ENCODE measurements around the gene KLK5.

Gene KLK5

DNA sequence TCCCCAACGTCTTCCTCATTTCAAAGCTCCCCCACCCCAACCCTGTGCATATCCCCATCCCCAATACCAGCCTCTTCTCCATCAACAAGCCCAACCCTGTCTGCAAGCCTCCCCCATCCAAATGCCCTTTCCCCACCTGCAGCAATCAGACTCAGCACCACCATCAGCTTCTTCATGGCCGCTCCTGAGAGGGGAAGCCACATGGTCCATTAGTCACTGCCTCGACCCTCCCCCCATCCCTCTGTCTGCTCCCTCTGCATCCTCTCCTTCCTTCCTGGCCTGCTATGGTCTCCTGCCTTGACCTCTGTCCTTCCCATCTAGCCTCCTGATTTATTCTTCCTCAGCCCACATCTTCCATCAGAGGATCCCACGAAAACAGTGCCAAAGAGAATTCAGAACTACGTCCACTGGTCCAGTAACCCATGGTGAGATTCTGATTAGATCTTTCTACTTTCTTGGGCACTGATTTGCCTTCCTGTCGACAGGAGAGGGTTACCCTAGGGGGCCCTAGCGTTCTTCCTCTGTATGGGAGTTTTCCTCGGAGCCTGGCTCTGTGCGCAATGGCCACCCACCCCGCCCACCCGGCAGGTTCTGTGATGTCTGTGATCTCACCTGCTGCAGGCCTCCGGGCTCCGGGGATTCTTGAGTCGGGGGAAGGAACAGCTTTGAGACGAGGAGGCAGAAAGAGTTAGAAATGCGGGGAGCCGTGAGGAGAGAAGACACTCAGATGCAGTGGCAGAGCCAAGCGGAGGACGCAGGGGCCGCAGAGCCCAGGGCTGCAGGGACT lies 15.3 kb upstream of the KLK5 start:
- peaks cover 7% of the 10 kb centered on the region for H3K9me3 ChIP-seq (replicated peaks; ENCODE audit: low read length)
- H3K27me3 ChIP-seq (ENCODE audit: control insufficient read depth, insufficient read depth, low read length) = no peaks in the 10 kb centered on the region
- no peaks in the 10 kb centered on the region for H3K4me1 ChIP-seq (ENCODE audit: control insufficient read depth, insufficient read depth, low read length)
- H3K4me3 ChIP-seq (ENCODE audit: low read length) = no peak overlapping the region
- no peak overlapping the region for H3K4me2 ChIP-seq (ENCODE audit: low read length)
- no peak overlapping the region for H3K9ac ChIP-seq (ENCODE audit: low read depth, low read length)
- no peaks in the 10 kb centered on the region for H3K36me3 ChIP-seq (ENCODE audit: insufficient read depth, low read length)

DNA sequence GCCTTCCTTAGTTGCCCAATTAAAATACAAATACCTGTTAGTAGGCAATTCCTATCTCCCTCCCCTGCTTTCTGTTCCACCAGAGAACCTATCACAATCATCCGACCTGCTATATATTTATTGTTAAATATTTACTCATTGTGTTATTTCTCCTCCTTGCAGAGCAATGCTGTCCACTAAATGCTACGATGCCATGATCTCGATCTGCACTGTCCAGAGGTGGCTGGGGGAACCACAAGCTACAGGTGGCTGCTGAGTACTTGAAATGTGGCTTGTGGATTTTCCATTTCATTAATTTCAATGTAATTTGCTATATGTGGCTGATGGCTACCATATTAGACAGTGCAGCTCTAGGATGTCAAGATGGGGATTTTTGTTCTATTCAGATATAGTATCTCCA lies 11.4 kb upstream of the KLK5 start:
- H3K36me3 ChIP-seq (ENCODE audit: insufficient read depth, low read length) = no peaks in the 10 kb centered on the region
- H3K4me2 ChIP-seq (ENCODE audit: low read length) = no peak overlapping the region
- no peak overlapping the region for H3K4me3 ChIP-seq (ENCODE audit: low read length)
- peaks cover 7% of the 10 kb centered on the region for H3K9me3 ChIP-seq (replicated peaks; ENCODE audit: low read length)
- H3K9ac ChIP-seq (ENCODE audit: low read depth, low read length) = no peak overlapping the region
- no peaks in the 10 kb centered on the region for H3K27me3 ChIP-seq (ENCODE audit: control insufficient read depth, insufficient read depth, low read length)
- H3K4me1 ChIP-seq (ENCODE audit: control insufficient read depth, insufficient read depth, low read length) = no peaks in the 10 kb centered on the region

DNA sequence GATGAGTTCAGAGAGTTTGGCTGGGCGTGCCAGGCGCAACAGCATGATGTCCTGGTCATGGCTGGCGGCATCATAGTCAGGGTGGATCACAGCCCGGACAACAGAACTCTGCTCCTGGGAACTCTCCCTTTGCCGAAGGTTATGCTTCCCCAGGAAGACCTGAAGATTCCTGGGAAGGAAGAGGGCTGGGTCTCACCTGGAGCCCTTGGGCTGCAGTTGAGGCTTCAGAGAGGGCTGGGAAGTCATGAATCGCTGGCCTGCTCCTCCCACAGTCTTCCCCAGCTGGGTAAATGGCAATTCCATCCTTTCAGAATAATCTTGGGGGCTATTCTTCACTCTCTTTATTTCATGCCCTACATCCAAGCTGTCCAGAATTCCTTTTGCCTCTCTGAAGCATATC lies 10.5 kb upstream of the KLK5 start:
- Histone ChIP-seq H3K9me3 (replicated peaks; ENCODE audit: low read length) (peaks cover 7% of the 10 kb centered on the region), H3K27me3 (ENCODE audit: control insufficient read depth, insufficient read depth, low read length) (no peaks in the 10 kb centered on the region), H3K9ac (ENCODE audit: low read depth, low read length) (no peak overlapping the region), H3K4me2 (ENCODE audit: low read length) (no peak overlapping the region), H3K4me1 (ENCODE audit: control insufficient read depth, insufficient read depth, low read length) (no peaks in the 10 kb centered on the region), H3K4me3 (ENCODE audit: low read length) (no peak overlapping the region), H3K36me3 (ENCODE audit: insufficient read depth, low read length) (no peaks in the 10 kb centered on the region)

DNA sequence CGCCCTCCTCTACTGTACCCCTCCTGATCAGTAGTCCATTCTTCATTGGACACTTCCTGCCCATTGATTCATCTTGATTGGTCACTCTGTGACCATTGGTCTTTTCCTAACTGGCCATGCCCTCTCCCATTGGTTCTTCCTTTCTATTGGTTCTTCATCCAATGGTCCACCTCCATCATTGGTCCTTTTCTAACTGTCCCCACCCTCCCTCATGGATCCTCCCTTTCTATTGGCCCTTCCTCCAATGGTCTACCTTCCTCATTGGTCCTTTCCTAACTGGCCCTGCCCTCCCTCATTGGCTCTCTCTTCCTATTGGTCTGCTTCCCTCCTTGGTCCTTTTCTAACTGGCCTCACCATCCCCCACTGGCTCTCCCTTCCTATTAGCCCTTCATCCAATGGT lies 9.4 kb upstream of the KLK5 start:
- H3K4me3 ChIP-seq (ENCODE audit: low read length) = no peak overlapping the region
- no peaks in the 10 kb centered on the region for H3K4me1 ChIP-seq (ENCODE audit: control insufficient read depth, insufficient read depth, low read length)
- H3K4me2 ChIP-seq (ENCODE audit: low read length) = no peak overlapping the region
- H3K9ac ChIP-seq (ENCODE audit: low read depth, low read length) = no peak overlapping the region
- H3K36me3 ChIP-seq (ENCODE audit: insufficient read depth, low read length) = no peaks in the 10 kb centered on the region
- no peaks in the 10 kb centered on the region for H3K27me3 ChIP-seq (ENCODE audit: control insufficient read depth, insufficient read depth, low read length)
- peaks cover 7% of the 10 kb centered on the region for H3K9me3 ChIP-seq (replicated peaks; ENCODE audit: low read length)

DNA sequence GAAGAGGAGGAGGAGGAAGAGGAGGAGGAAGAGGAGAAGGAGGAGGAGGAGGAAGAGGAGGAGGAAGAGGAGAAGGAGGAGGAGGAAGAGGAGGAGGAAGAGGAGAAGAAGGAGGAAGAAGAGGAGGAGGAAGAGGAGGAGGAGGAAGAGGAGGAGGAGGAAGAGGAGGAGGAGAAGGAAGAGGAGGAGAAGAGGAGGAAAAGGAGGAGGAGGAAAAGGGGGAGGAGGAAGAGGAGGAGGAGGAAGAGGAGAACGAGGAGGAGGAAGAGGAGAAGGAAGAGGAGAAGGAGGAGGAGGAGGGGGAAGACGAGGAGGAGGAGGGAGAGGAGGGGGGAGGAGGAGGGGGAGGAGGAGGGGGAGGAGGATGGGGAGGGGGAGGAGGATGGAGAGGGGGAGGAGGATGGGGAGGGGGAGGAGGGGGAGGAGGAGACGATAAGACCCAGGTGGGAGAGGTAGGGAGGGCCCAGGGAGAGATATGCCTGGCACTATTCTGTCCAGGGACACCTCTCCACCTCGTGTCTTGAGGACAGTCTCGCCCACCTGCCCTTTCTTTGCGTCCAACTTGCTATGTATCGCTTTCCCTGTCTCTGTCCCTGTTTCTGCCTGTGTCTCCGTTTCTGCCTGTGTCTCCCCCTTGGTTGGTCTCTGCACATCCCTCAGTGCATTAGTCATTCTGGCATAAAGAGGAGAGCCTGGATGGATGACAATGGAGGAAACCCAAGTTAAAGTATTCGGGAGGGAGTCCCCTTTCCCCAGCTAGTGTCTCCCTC lies 7.1 kb upstream of the KLK5 start:
- Histone ChIP-seq H3K9ac (ENCODE audit: low read depth, low read length) (no peak overlapping the region), H3K4me1 (ENCODE audit: control insufficient read depth, insufficient read depth, low read length) (no peaks in the 10 kb centered on the region), H3K27me3 (ENCODE audit: control insufficient read depth, insufficient read depth, low read length) (no peaks in the 10 kb centered on the region), H3K4me2 (ENCODE audit: low read length) (no peak overlapping the region), H3K4me3 (ENCODE audit: low read length) (no peak overlapping the region), H3K9me3 (replicated peaks; ENCODE audit: low read length) (no peaks in the 10 kb centered on the region), H3K36me3 (ENCODE audit: insufficient read depth, low read length) (no peaks in the 10 kb centered on the region)

- no peaks in the 10 kb centered on the region for H3K9me3 ChIP-seq (replicated peaks; ENCODE audit: low read length)
- H3K4me1 ChIP-seq (ENCODE audit: control insufficient read depth, insufficient read depth, low read length) = no peaks in the 10 kb centered on the region
- no peaks in the 10 kb centered on the region for H3K27me3 ChIP-seq (ENCODE audit: control insufficient read depth, insufficient read depth, low read length)
- no peak overlapping the region for H3K4me2 ChIP-seq (ENCODE audit: low read length)
- H3K4me3 ChIP-seq (ENCODE audit: low read length) = no peak overlapping the region
- H3K9ac ChIP-seq (ENCODE audit: low read depth, low read length) = no peak overlapping the region
- no peaks in the 10 kb centered on the region for H3K36me3 ChIP-seq (ENCODE audit: insufficient read depth, low read length)
Measured at GRCh38 chr19:50957587-50957986, 4.7 kb upstream of the KLK5 start.

- H3K9me3 ChIP-seq (replicated peaks; ENCODE audit: low read length) = peaks cover 5% of the 10 kb centered on the region
- H3K9ac ChIP-seq (ENCODE audit: low read depth, low read length) = no peak overlapping the region
- H3K36me3 ChIP-seq (ENCODE audit: insufficient read depth, low read length) = no peaks in the 10 kb centered on the region
- no peaks in the 10 kb centered on the region for H3K27me3 ChIP-seq (ENCODE audit: control insufficient read depth, insufficient read depth, low read length)
- H3K4me2 ChIP-seq (ENCODE audit: low read length) = no peak overlapping the region
- no peaks in the 10 kb centered on the region for H3K4me1 ChIP-seq (ENCODE audit: control insufficient read depth, insufficient read depth, low read length)
- no peak overlapping the region for H3K4me3 ChIP-seq (ENCODE audit: low read length)
Measured at GRCh38 chr19:50949861-50950260, 3.0 kb downstream of the KLK5 start.

GRCh38 chr19:50947123-50947522 lies 5.7 kb downstream of the KLK5 start:
- H3K27me3 ChIP-seq (ENCODE audit: control insufficient read depth, insufficient read depth, low read length) = no peaks in the 10 kb centered on the region
- no peak overlapping the region for H3K4me3 ChIP-seq (ENCODE audit: low read length)

GRCh38 chr19:50944795-50945194 lies 8.0 kb downstream of the KLK5 start:
- Histone ChIP-seq H3K4me3 (ENCODE audit: low read length) (no peak overlapping the region), H3K9me3 (replicated peaks; ENCODE audit: low read length) (peaks cover 4% of the 10 kb centered on the region), H3K27me3 (ENCODE audit: control insufficient read depth, insufficient read depth, low read length) (no peaks in the 10 kb centered on the region), H3K9ac (ENCODE audit: low read depth, low read length) (no peak overlapping the region), H3K36me3 (ENCODE audit: insufficient read depth, low read length) (no peaks in the 10 kb centered on the region), H3K4me2 (ENCODE audit: low read length) (no peak overlapping the region), H3K4me1 (ENCODE audit: control insufficient read depth, insufficient read depth, low read length) (no peaks in the 10 kb centered on the region)

More at GRCh38 chr19:50947123-50947522, 5.7 kb downstream of the KLK5 start:
- peaks cover 9% of the 10 kb centered on the region for H3K9me3 ChIP-seq (replicated peaks; ENCODE audit: low read length)
- no peaks in the 10 kb centered on the region for H3K4me1 ChIP-seq (ENCODE audit: control insufficient read depth, insufficient read depth, low read length)
- no peak overlapping the region for H3K9ac ChIP-seq (ENCODE audit: low read depth, low read length)
- H3K4me2 ChIP-seq (ENCODE audit: low read length) = no peak overlapping the region
- H3K36me3 ChIP-seq (ENCODE audit: insufficient read depth, low read length) = no peaks in the 10 kb centered on the region

- no peaks in the 10 kb centered on the region for H3K4me1 ChIP-seq (ENCODE audit: control insufficient read depth, insufficient read depth, low read length)
- peaks cover 9% of the 10 kb centered on the region for H3K9me3 ChIP-seq (replicated peaks; ENCODE audit: low read length)
- no peak overlapping the region for H3K4me2 ChIP-seq (ENCODE audit: low read length)
- H3K9ac ChIP-seq (ENCODE audit: low read depth, low read length) = no peak overlapping the region
- H3K4me3 ChIP-seq (ENCODE audit: low read length) = no peak overlapping the region
- no peaks in the 10 kb centered on the region for H3K27me3 ChIP-seq (ENCODE audit: control insufficient read depth, insufficient read depth, low read length)
- no peaks in the 10 kb centered on the region for H3K36me3 ChIP-seq (ENCODE audit: insufficient read depth, low read length)
Measured at GRCh38 chr19:50943074-50943828, 9.6 kb downstream of the KLK5 start.

- Histone ChIP-seq H3K9me3 (replicated peaks; ENCODE audit: low read length) (peaks cover 9% of the 10 kb centered on the region), H3K36me3 (ENCODE audit: insufficient read depth, low read length) (no peaks in the 10 kb centered on the region), H3K27me3 (ENCODE audit: control insufficient read depth, insufficient read depth, low read length) (no peaks in the 10 kb centered on the region), H3K4me2 (ENCODE audit: low read length) (no peak overlapping the region), H3K9ac (ENCODE audit: low read depth, low read length) (no peak overlapping the region), H3K4me1 (ENCODE audit: control insufficient read depth, insufficient read depth, low read length) (no peaks in the 10 kb centered on the region), H3K4me3 (ENCODE audit: low read length) (no peak overlapping the region)
Measured at GRCh38 chr19:50939596-50939995, 13.2 kb downstream of the KLK5 start.

Data from skeletal muscle satellite cell (primary cell).